A673 (cell line): Measurements from ENCODE around the gene CDH9. TPM values are rescaled to one million over a fixed set of nuclear protein-coding genes. Genes with fewer than 3 reads are reported as not detected.

Experiments
- Bru-seq: library from RNA; stranded (reverse); fragments of 400-500 nt; gene quantifications from one replicate; lab custom pipeline; 2021; lab: Mats Ljungman, UMichigan
- BruChase-seq, 2 experiments: library from RNA; stranded (reverse); fragments of 400-500 nt; gene quantifications; one replicate each; lab custom pipeline; 2021; lab: Mats Ljungman, UMichigan
- BruUV-seq: library from RNA; stranded (reverse); fragments of 400-500 nt; replicated peaks from 2 replicates; lab custom pipeline; 2021; lab: Mats Ljungman, UMichigan
- CTCF ChIA-PET: fragments of 300-600 bp; sonication (Branson Sonifier 250); formaldehyde crosslinking; loops from one replicate; lab custom pipeline; 2022; ENCODE audit warnings: antibody characterized with exemption; lab: Charles Lee
- POLR2A ChIA-PET: fragments of 300-600 bp; sonication (Branson Sonifier 250); formaldehyde crosslinking; loops from one replicate; lab custom pipeline; 2022; ENCODE audit warnings: antibody characterized with exemption; ENCODE audit not compliant: low non-redundant PET; lab: Charles Lee
- DNase-seq: peaks from one replicate; pipeline ENCODE4 v3.0.0-alpha.2; 2015; ENCODE audit warnings: low spot score
- H3K27ac ChIP-seq: fragments of 200-600 bp; sonication (generic); 2 replicates; pipeline ENCODE4 v1.5.1; 2016; ENCODE audit warnings: mixed run types, low read depth, mild to moderate bottlenecking, mixed read lengths, antibody characterized with exemption, low read length; ENCODE audit not compliant: poor library complexity, severe bottlenecking
- H3K27me3 ChIP-seq: fragments of 200-600 bp; sonication (generic); replicated peaks from 2 replicates; pipeline ENCODE4 v1.6.1; 2017; ENCODE audit warnings: mixed run types, low read depth, mild to moderate bottlenecking, mixed read lengths, antibody characterized with exemption, low read length; ENCODE audit not compliant: insufficient read depth, poor library complexity
- H3K36me3 ChIP-seq: fragments of 200-600 bp; sonication (generic); 2 replicates; pipeline ENCODE4 v1.6.1; 2016; ENCODE audit warnings: mixed run types, mild to moderate bottlenecking, mixed read lengths, antibody characterized with exemption, low read length; ENCODE audit not compliant: insufficient read depth, poor library complexity, severe bottlenecking
- H3K4me1 ChIP-seq: fragments of 200-600 bp; sonication (generic); 2 replicates; pipeline ENCODE4 v1.6.1; 2017; ENCODE audit warnings: mixed run types, mild to moderate bottlenecking, mixed read lengths, antibody characterized with exemption, low read length; ENCODE audit not compliant: insufficient read depth, poor library complexity, severe bottlenecking
- H3K4me3 ChIP-seq: fragments of 200-600 bp; sonication (generic); 2 replicates; pipeline ENCODE4 v1.5.1; 2016; ENCODE audit warnings: low read depth, mixed run types, mild to moderate bottlenecking, mixed read lengths, low read length; ENCODE audit not compliant: poor library complexity, severe bottlenecking
- H3K9me3 ChIP-seq: fragments of 200-600 bp; sonication (generic); 2 replicates; pipeline ENCODE4 v1.6.1; 2016; ENCODE audit warnings: mixed run types, low read depth, mild to moderate bottlenecking, mixed read lengths, antibody characterized with exemption, low read length; ENCODE audit not compliant: poor library complexity, severe bottlenecking
- CTCF ChIP-seq: fragments of 300-800, 200-600 bp; sonication (generic); conservative IDR thresholded peaks from 2 replicates; pipeline ENCODE4 v1.5.1; 2017; ENCODE audit warnings: low read depth, mild to moderate bottlenecking, antibody characterized with exemption, low read length, moderate library complexity, mixed read lengths
- EZH2 ChIP-seq: fragments of 200-600 bp; sonication (generic); IDR thresholded peaks from 2 replicates; pipeline ENCODE4 v1.6.1; 2017; ENCODE audit warnings: borderline replicate concordance, low read depth, mild to moderate bottlenecking, mixed read lengths, antibody characterized with exemption, low read length; ENCODE audit not compliant: poor library complexity, severe bottlenecking
- intact Hi-C: fragments of 100-400 bp; cut with micrococcal nuclease; formaldehyde crosslinking; loops from one replicate; pipeline ENCODE4 v1.10.0; 2022; ENCODE audit not compliant: unreplicated experiment
- long read RNA-seq: library from polyadenylated mRNA; stranded (forward); transcript quantifications from one replicate; pipeline ENCODE4 v2.0.0, GENCODE V29; 2022
- total RNA-seq: library from RNA; stranded (reverse); gene quantifications from 2 replicates; pipeline ENCODE4 v1.2.3, GENCODE V29; 2021

CDH9 gene
- total RNA-seq (not detected in 2 replicates), Bru-seq, nascent RNA (not detected), BruChase-seq, experiment 1, labeled RNA remaining after a 2-hour chase (not detected), BruChase-seq, experiment 2, labeled RNA remaining after a 6-hour chase (not detected)
- long read RNA-seq, result 0 reads

GRCh38 chr5:27038476-27038875, at the start of gene CDH9:
Gene CDH9 (minus strand): TSS chr5:27038586. CDS start chr5:26988333, 50,253 bp downstream.
- ChIA-PET POLR2A (no interaction called here), CTCF (no interaction called here)
- H3K4me3 ChIP-seq, result no peak within 1 kb of the TSS
- no peaks in the 10 kb centered on the region for H3K4me1 ChIP-seq
- no peak for DNase-seq
- no peak for TF ChIP-seq EZH2
- no peak for TF ChIP-seq CTCF
- no peaks in the 10 kb centered on the region for H3K27me3 ChIP-seq
- BruUV-seq, result no TSS peak
- H3K36me3 ChIP-seq, result no peaks in the 10 kb centered on the region
- no peaks in the 10 kb centered on the region for H3K9me3 ChIP-seq
- intact Hi-C loops, result no loop called here
- no peak within 1 kb of the TSS for H3K27ac ChIP-seq

- no TSS peak for BruUV-seq
- DNase-seq, result no peak
- no peak overlapping the region for H3K27ac ChIP-seq
- no peaks in the 10 kb centered on the region for H3K4me1 ChIP-seq
- ChIA-PET POLR2A (no interaction called here), CTCF (no interaction called here)
- H3K36me3 ChIP-seq, result no peaks in the 10 kb centered on the region
- TF ChIP-seq EZH2, result no peak
- no peak for TF ChIP-seq CTCF
- H3K9me3 ChIP-seq, result peaks cover 5% of the 10 kb centered on the region
- intact Hi-C loops, result no loop called here
- no peak overlapping the region for H3K4me3 ChIP-seq
- no peaks in the 10 kb centered on the region for H3K27me3 ChIP-seq
These were observed 49.4 kb upstream of the CDH9 start for GRCh38 chr5:27087747-27088146.

GRCh38 chr5:27083449-27084415, 45.3 kb upstream of the CDH9 start:
- no peak overlapping the region for H3K27ac ChIP-seq
- TF ChIP-seq CTCF, result no peak
- no peak for TF ChIP-seq EZH2
- H3K9me3 ChIP-seq, result peaks cover 5% of the 10 kb centered on the region
- H3K36me3 ChIP-seq, result no peaks in the 10 kb centered on the region
- no TSS peak for BruUV-seq
- ChIA-PET POLR2A (no interaction called here), CTCF (no interaction called here)
- no peaks in the 10 kb centered on the region for H3K27me3 ChIP-seq
- H3K4me3 ChIP-seq, result no peak overlapping the region
- intact Hi-C loops, result no loop called here
- H3K4me1 ChIP-seq, result no peaks in the 10 kb centered on the region
- DNase-seq, result no peak
